Liver (tissue), 3 donors: ENCODE measurements around the gene TYRO3.

ENCODE experiments used
- ATF3 ChIP-seq: IDR thresholded peaks from 2 replicates; pipeline ENCODE4 v1.6.1; 2016; ENCODE audit warnings: antibody characterized with exemption
- CTCF ChIP-seq: fragments of 150-350 bp; IDR thresholded peaks from 2 replicates; pipeline ENCODE4 v1.5.1; 2017; ENCODE audit warnings: improper control_type of control experiment, low read depth, low read length; ENCODE audit not compliant: missing input control
- EGR1 ChIP-seq, 2 donors: IDR thresholded peaks; 2 replicates each; pipeline ENCODE4 v1.6.1; 2016 to 2018; ENCODE audit warnings: antibody characterized with exemption in 2 of 2, low read depth in 2 of 2
- FOXA1 ChIP-seq: IDR thresholded peaks from 2 replicates; pipeline ENCODE4 v1.6.1; 2016; ENCODE audit warnings: antibody characterized with exemption
- GABPA ChIP-seq, 2 donors: IDR thresholded peaks in 1 of 2; conservative IDR thresholded peaks in 1 of 2; 2 replicates each; pipeline ENCODE4 v1.6.1; 2016; ENCODE audit warnings: antibody characterized with exemption in 2 of 2, mild to moderate bottlenecking in 1 of 2, moderate library complexity in 1 of 2
- HNF4G ChIP-seq: IDR thresholded peaks from 2 replicates; pipeline ENCODE4 v1.6.1; 2016; ENCODE audit warnings: antibody characterized with exemption
- JUND ChIP-seq, 2 donors: IDR thresholded peaks; 2 replicates each; pipeline ENCODE4 v1.6.1; 2016; ENCODE audit warnings: antibody characterized with exemption in 2 of 2
- RAD21 ChIP-seq, 2 donors: IDR thresholded peaks; 2 replicates each; pipeline ENCODE4 v1.6.1; 2016; ENCODE audit warnings: antibody characterized with exemption in 2 of 2, mild to moderate bottlenecking in 2 of 2
- REST ChIP-seq: IDR thresholded peaks from 2 replicates; pipeline ENCODE4 v1.6.1; 2016; ENCODE audit warnings: antibody characterized with exemption, mild to moderate bottlenecking
- TAF1 ChIP-seq: conservative IDR thresholded peaks from 2 replicates; pipeline ENCODE4 v1.6.1; 2016; ENCODE audit warnings: antibody characterized with exemption, mild to moderate bottlenecking
- YY1 ChIP-seq: IDR thresholded peaks from 2 replicates; pipeline ENCODE4 v1.6.1; 2016; ENCODE audit warnings: antibody characterized with exemption, mild to moderate bottlenecking
- ZBTB33 ChIP-seq: IDR thresholded peaks from 2 replicates; pipeline ENCODE4 v1.6.1; 2016; ENCODE audit warnings: antibody characterized with exemption
- donor health status: healthy.
- donor health status: healthy.

GRCh38 chr15:41627203-41627602, 68.2 kb downstream of the TYRO3 start:
- TF ChIP-seq CTCF, result no peak
- no peak for TF ChIP-seq ATF3
- no peak for TF ChIP-seq ZBTB33
- TF ChIP-seq RAD21 (IDR thresholded peaks at IDR 0.05), result no peak
- no peak for TF ChIP-seq FOXA1
- no peak for TF ChIP-seq JUND (IDR thresholded peaks at IDR 0.05)
- TF ChIP-seq HNF4G, result no peak
- TF ChIP-seq YY1, result no peak
- TF ChIP-seq TAF1, result no peak
- no peak for TF ChIP-seq GABPA (IDR thresholded peaks at IDR 0.05 in 1 of 2, conservative IDR thresholded peaks at IDR 0.05 in 1 of 2)
- no peak for TF ChIP-seq REST
- TF ChIP-seq EGR1 (IDR thresholded peaks at IDR 0.05; ENCODE audit: low read depth in 2 of 2), result no peak
